Activated T-helper 2 cell treated with anti-CD3 and anti-CD28 coated beads, Interferon-gamma antibody, Interleukin-2, Interleukin-4, amounts not matched to agents 10 μg/mL and 5 μg/mL and 100 μg/mL, durations not matched to agents 14 hours and 24 hours and 36 hours (primary cell): Measurements from ENCODE around the gene SARM1. TPM values are rescaled to one million over a fixed set of nuclear protein-coding genes. Genes with fewer than 3 reads are reported as not detected.

Experiments used
- DNase-seq: peaks from one replicate; pipeline ENCODE4 v3.0.0; 2021; ENCODE audit warnings: low spot score
- H3K27ac Mint-ChIP-seq: one replicate; pipeline ENCODE4 v1.8.0; 2021; ENCODE audit warnings: mixed read lengths
- H3K27me3 Mint-ChIP-seq: one replicate; pipeline ENCODE4 v1.8.0; 2021; ENCODE audit warnings: low read depth, mixed read lengths
- H3K36me3 Mint-ChIP-seq: one replicate; pipeline ENCODE4 v1.8.0; 2021; ENCODE audit warnings: low read depth, mixed read lengths
- H3K4me1 Mint-ChIP-seq: one replicate; pipeline ENCODE4 v1.8.0; 2021; ENCODE audit warnings: low read depth, mixed read lengths
- H3K4me3 Mint-ChIP-seq: one replicate; pipeline ENCODE4 v1.8.0; 2021; ENCODE audit warnings: low read depth, mild to moderate bottlenecking, moderate library complexity, mixed read lengths
- H3K9me3 Mint-ChIP-seq: one replicate; pipeline ENCODE4 v1.8.0; 2021; ENCODE audit warnings: mixed read lengths
- intact Hi-C: fragments of 100-400 bp; cut with micrococcal nuclease; formaldehyde crosslinking; loops from one replicate; pipeline ENCODE4 v1.15.1; 2023
- total RNA-seq: library from RNA; stranded (reverse); gene quantifications from 2 replicates; pipeline ENCODE4 v1.2.3, GENCODE V29; 2022

SARM1 gene
- total RNA-seq, 1 donor from 2014 or later = 35.9 TPM

GRCh38 chr17:28404812-28405570, 33.5 kb downstream of the SARM1 start:
- no peaks in the 10 kb centered on the region for H3K36me3 Mint-ChIP-seq
- H3K9me3 Mint-ChIP-seq = no peaks in the 10 kb centered on the region
- H3K27ac Mint-ChIP-seq = no peak overlapping the region
- peaks cover 10% of the 10 kb centered on the region for H3K27me3 Mint-ChIP-seq
- H3K4me1 Mint-ChIP-seq = peaks cover 5% of the 10 kb centered on the region
- H3K4me3 Mint-ChIP-seq = peak overlapping the region; percentile 73
- no peak for DNase-seq
- intact Hi-C loops = no loop called here

DNA sequence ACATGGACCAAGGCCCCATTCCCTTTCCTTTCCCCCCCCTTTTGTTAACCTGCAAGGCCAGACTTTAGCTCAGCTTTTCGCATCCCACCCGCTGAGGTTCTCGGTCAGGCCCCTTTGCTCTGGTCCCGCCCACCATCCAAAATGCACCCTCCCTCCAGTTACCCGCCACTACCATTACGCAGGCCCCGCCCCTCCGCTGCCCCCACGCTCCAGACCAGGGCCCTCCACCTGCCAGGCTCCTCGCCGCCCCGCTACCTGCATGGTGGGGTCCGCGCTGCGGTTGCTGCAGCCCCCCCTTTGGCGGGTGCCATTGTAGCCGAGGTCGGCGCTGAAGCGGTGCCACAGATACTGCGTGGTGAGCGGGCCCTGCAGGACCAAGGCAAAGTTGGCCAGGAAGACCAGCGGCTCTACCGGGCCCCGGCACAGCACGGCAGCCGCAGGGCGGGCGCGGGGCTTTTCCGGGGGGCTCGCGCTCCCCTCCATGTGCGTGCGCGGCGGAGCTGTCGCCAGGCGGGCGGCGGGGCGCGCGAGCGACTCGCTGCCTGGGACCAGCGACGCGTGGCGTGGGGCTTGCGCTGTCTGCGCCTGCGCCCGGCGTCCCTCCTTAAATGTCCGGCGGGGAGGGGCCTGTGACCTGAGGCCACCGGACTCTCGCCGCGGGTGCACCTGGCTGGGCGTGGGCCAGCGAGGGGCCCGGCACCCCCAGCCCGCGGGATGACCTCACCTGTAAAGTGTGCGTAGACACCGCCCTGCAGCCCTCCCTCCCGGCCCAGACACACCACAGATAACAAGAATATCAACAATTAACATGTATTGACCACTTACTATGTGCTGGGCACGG, 34.4 kb downstream of the SARM1 start, which contains the start of gene SLC46A1:
Gene SLC46A1 (minus strand): TSS at position 581 of the 841 bp plus-strand sequence. CDS start 98 bp downstream, at position 483.
- peak; percentile 22 for DNase-seq
- Mint-ChIP-seq H3K36me3 (no peaks in the 10 kb centered on the region), H3K27me3 (peaks cover 10% of the 10 kb centered on the region), H3K9me3 (no peaks in the 10 kb centered on the region), H3K4me1 (peaks cover 5% of the 10 kb centered on the region), H3K4me3 (peak within 1 kb of the TSS; percentile 73), H3K27ac (no peak within 1 kb of the TSS)
- intact Hi-C loops = no loop called here

DNA sequence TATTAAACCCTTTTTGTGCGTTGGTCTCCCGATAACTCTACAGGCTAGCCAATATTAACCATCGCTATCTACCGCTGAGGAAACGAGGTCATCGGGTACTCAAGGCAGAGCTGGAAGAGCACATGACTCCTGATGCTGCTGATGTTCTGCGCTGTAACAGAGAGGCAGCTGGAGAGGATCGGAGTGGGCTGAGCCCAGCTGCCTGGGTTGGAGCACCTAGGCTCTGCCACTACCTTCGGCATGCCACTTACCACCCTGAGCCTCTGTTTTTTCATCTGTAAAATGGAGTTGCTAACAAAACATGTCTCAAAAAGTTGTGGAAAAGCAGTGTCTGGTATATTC, 35.0 kb downstream of the SARM1 start:
- peaks cover 12% of the 10 kb centered on the region for H3K27me3 Mint-ChIP-seq
- peaks cover 5% of the 10 kb centered on the region for H3K4me1 Mint-ChIP-seq
- no peaks in the 10 kb centered on the region for H3K9me3 Mint-ChIP-seq
- intact Hi-C loops = no loop called here
- H3K4me3 Mint-ChIP-seq = peak overlapping the region; percentile 72
- H3K27ac Mint-ChIP-seq = no peak overlapping the region
- no peaks in the 10 kb centered on the region for H3K36me3 Mint-ChIP-seq
- DNase-seq = no peak

DNA sequence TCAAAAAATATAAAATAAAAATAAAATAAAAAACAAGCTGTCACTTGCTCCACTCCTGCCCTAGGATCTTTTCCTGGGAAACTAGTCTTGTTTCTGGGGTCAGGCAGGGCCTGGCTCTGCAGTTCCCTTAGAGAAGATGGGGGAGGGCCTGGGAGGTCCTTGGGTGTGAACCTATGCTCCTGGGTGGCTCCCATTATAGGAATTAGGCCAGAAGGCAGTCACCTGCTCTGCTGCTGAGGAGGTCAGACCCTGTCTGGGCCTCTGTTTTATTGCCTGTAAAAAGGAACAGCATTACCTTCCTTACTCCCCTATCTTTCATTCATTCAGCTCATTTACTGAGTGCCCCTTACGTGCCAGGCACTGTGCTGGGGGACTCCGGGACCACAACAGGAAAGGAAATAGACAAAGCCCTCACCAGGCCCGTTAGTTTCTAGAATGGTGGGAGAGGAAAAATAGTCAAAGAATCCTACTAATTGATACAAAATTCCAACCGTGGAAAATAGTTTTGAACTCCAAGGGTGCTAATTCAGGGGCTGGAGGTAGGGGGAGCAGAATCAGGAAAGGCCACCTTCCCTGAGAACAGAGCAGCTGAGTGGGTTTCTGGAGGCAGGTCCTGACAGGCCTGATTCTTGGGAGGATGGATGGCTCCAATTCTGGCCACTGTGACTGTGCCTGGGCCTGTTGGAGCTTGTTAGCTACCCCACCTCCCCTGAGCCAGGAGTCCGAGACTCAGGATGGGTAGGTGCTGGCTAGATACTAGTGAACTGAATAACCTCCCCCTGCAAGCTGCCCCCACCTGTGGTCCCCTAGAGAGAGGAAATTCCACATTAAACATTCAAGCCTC, 35.9 kb downstream of the SARM1 start:
- Mint-ChIP-seq H3K4me3 (no peak overlapping the region), H3K27me3 (peaks cover 18% of the 10 kb centered on the region), H3K4me1 (peaks cover 5% of the 10 kb centered on the region), H3K27ac (no peak overlapping the region), H3K36me3 (no peaks in the 10 kb centered on the region), H3K9me3 (no peaks in the 10 kb centered on the region)
- intact Hi-C loops = no loop called here
- DNase-seq = no peak

DNA sequence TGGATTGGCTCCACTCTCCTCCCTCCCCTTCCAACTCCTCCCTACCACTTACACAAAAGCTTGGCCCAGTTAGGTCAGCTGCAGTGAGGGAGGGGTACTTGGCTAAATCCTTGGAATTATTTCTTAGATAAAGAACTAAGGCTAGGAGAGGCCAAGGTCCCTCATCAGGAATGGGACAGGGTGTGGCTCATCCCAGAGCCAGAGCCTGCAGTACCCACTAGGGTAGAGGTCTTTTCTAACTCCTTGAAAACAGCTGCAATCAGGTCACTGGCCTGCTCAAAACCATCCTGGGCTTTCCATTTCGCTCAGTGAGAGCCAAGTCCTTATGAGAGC, 36.4 kb downstream of the SARM1 start:
- Mint-ChIP-seq H3K27me3 (peaks cover 20% of the 10 kb centered on the region), H3K4me1 (peaks cover 5% of the 10 kb centered on the region), H3K9me3 (no peaks in the 10 kb centered on the region), H3K4me3 (no peak overlapping the region), H3K36me3 (no peaks in the 10 kb centered on the region), H3K27ac (no peak overlapping the region)
- no peak for DNase-seq
- intact Hi-C loops = no loop called here

DNA sequence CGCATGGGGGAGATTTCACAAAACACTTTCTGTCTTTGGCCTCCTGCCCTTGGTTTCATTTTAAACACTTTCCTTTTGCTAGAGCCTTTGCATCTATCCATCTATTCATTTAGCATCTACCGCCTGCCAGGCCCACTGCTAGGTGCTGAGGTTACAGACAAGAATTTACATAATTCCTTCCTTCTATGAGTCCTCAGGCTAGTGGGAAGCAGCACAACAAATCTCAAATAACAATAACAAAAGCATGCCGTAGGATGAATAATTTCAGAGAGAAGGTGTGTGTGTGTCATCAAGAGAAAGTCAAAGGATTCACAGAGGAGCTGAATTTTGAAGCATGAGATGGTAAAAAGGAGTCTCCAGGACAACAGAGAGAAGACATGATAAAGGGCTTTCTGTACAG, 40.6 kb downstream of the SARM1 start:
- H3K36me3 Mint-ChIP-seq = no peaks in the 10 kb centered on the region
- H3K4me3 Mint-ChIP-seq = no peak overlapping the region
- peaks cover 25% of the 10 kb centered on the region for H3K27me3 Mint-ChIP-seq
- no peak overlapping the region for H3K27ac Mint-ChIP-seq
- intact Hi-C loops = loop anchor here (10.0 kb wide), 1 partner anchor 133 kb away; no protein-coding TSS in a partner anchor
- no peak for DNase-seq
- no peaks in the 10 kb centered on the region for H3K4me1 Mint-ChIP-seq
- H3K9me3 Mint-ChIP-seq = no peaks in the 10 kb centered on the region

- Mint-ChIP-seq H3K27ac (no peak overlapping the region), H3K27me3 (peaks cover 19% of the 10 kb centered on the region), H3K4me1 (no peaks in the 10 kb centered on the region), H3K4me3 (no peak overlapping the region), H3K9me3 (no peaks in the 10 kb centered on the region), H3K36me3 (no peaks in the 10 kb centered on the region)
- DNase-seq = no peak
- intact Hi-C loops = loop anchor here (10.0 kb wide), 1 partner anchor 131 kb away; no protein-coding TSS in a partner anchor
Observed at GRCh38 chr17:28413804-28414203, 42.3 kb downstream of the SARM1 start.

GRCh38 chr17:28415886-28416285, 44.4 kb downstream of the SARM1 start:
- no peak overlapping the region for H3K4me3 Mint-ChIP-seq
- no peak for DNase-seq
- intact Hi-C loops = loop anchor here (5.0 to 10.0 kb wide), 2 partner anchors 129 to 184 kb away; no protein-coding TSS in a partner anchor
- H3K4me1 Mint-ChIP-seq = no peaks in the 10 kb centered on the region
- H3K27me3 Mint-ChIP-seq = peaks cover 22% of the 10 kb centered on the region
- no peaks in the 10 kb centered on the region for H3K9me3 Mint-ChIP-seq
- H3K36me3 Mint-ChIP-seq = no peaks in the 10 kb centered on the region
- no peak overlapping the region for H3K27ac Mint-ChIP-seq

DNA sequence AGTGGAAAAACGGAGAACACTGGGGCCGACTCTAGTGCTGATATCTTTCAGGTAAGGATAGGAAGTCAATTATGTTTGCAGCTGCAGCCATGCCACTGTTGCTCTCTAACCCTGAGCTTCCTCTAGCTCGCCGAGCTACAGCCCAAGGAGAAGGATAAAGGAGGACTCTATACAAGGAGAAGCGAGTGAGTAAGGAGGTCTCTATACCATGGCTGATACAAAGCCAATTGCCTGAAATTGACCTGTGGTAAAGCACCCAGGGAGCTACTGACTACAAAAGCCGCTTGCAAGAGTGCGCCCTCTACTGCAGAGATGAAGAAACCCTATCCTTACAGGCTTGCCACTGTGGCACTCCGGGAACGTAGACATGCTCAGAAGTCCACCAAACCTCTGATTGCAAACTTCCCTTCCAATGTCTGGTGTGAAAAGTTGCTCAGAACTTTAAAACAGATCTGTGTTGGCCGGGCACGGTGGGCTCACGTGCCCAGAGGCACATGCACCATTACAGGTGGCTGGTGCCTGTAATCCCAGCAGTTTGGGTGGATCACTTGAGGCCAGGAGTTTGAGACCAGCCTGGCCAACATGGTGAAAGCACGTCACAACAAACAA, 45.3 kb downstream of the SARM1 start:
- Mint-ChIP-seq H3K4me3 (no peak overlapping the region), H3K9me3 (no peaks in the 10 kb centered on the region), H3K27me3 (peaks cover 18% of the 10 kb centered on the region), H3K36me3 (no peaks in the 10 kb centered on the region), H3K4me1 (no peaks in the 10 kb centered on the region), H3K27ac (no peak overlapping the region)
- peak; percentile 32 for DNase-seq
- intact Hi-C loops = loop anchor here (5.0 to 10.0 kb wide), 2 partner anchors 128 to 185 kb away; no protein-coding TSS in a partner anchor

DNA sequence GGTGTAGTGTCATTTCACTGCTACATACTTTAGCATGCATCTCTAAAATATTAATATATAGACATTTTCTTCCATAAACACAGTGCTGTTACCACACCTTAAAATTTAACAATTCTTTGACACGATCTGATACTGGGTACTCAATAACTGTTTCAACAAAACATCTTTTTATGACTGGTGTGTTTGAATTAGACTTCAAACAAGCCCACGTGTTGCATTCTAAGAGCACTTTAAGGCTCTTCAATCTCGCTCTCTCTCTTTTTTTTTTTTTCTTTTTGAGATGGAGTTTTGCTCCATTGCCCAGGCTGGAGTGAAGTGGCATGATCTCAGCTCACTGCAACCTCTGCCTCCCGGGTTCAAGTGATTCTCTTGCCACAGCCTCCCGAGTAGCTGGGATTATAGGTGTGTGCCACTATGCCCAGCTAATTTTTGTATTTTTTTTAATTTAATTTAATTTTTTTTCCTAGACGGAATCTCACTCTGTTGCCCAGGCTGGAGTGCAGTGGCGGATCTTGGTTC, 50.4 kb downstream of the SARM1 start:
- H3K36me3 Mint-ChIP-seq = no peaks in the 10 kb centered on the region
- no peaks in the 10 kb centered on the region for H3K4me1 Mint-ChIP-seq
- peaks cover 3% of the 10 kb centered on the region for H3K27me3 Mint-ChIP-seq
- no peaks in the 10 kb centered on the region for H3K9me3 Mint-ChIP-seq
- no peak overlapping the region for H3K4me3 Mint-ChIP-seq
- no peak overlapping the region for H3K27ac Mint-ChIP-seq
- DNase-seq = no peak
- intact Hi-C loops = no loop called here

- no peak for DNase-seq
- H3K36me3 Mint-ChIP-seq = no peaks in the 10 kb centered on the region
Observed at GRCh38 chr17:28425206-28425605, 53.7 kb downstream of the SARM1 start.

DNA sequence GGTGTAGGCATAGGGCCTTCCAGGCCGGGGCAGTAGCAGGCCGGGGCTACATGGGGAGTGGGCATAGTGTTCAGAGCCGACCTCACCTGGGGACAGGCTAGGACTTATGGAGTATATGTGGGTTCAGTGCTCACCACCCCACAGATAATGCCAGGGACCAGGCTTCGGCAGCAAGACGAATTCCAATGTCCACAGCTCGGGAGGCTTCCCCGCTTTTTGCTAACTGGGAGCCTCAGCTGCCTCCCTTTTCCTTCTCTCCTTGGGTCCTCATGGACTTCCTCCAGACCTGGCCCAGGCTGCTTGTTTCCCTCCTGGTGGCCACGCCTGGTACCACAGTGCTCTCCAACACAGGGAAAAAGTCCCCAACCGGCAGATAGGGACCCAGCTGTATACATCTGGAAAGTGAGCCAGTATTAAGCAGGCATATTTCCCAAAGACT, 54.6 kb downstream of the SARM1 start:
- DNase-seq = no peak
- Mint-ChIP-seq H3K9me3 (no peaks in the 10 kb centered on the region), H3K36me3 (no peaks in the 10 kb centered on the region), H3K4me1 (no peaks in the 10 kb centered on the region), H3K4me3 (no peak overlapping the region), H3K27me3 (peaks cover 7% of the 10 kb centered on the region), H3K27ac (no peak overlapping the region)
- intact Hi-C loops = no loop called here

More at GRCh38 chr17:28425206-28425605, 53.7 kb downstream of the SARM1 start:
- H3K4me1 Mint-ChIP-seq = no peaks in the 10 kb centered on the region
- no peaks in the 10 kb centered on the region for H3K27me3 Mint-ChIP-seq
- H3K27ac Mint-ChIP-seq = no peak overlapping the region
- H3K9me3 Mint-ChIP-seq = no peaks in the 10 kb centered on the region
- intact Hi-C loops = no loop called here
- no peak overlapping the region for H3K4me3 Mint-ChIP-seq
